Stimulated activated CD4-positive, alpha-beta T cell treated with anti-CD3 and anti-CD28 coated beads, Interleukin-12 subunit alpha, Interleukin-12 subunit beta, amount 100 ng/mL, for 24 hours (primary cell): ENCODE data around the gene PPFIA1.
"Not testable (repeated sequence)": the region's sequence is repeated elsewhere in the genome, so short reads cannot be mapped to it uniquely, and the experiment has no call there.

Source experiments
- DNase-seq, 2 experiments: peaks; one replicate each; pipeline ENCODE4 v3.0.0-alpha.2; 2020; ENCODE audit warnings: low read depth in 2 of 2

PPFIA1 gene

DNA sequence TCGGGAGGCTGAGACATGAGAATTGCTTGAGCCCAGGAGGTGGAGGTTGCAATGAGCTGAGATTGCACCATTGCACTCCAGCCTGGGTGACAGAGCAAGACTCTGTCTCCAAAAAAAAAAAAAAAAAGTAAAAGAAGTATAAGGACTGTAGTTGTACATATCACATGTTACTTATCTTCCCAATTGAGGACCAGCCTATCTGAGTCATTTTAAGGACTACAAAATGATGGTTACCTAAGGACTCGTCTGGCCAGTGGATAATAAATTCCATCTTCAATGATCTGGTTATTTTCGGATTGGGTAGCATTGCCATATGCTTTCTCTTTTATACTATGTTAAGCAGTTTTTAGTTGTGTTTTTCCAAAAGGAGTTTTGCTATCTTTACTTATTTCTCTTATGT lies 55.3 kb downstream of the PPFIA1 start:
- no peak for DNase-seq

DNA sequence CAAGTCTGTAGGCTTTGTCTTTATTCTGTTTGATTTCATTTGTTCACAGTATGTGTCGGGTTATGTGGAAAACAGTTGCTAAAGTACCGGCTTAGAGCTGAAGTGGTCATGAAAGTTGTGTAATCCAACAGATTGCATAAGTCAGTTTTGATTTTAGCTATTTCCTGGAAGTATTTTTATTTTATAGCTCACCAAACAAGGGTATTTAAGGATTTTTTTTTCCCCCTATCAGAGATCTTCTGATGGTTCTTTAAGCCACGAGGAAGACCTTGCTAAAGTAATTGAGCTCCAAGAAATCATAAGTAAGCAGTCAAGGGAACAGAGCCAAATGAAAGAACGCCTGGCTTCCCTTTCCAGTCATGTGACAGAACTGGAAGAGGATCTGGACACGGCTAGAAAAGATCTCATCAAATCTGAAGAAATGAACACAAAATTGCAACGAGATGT lies 55.9 kb downstream of the PPFIA1 start:
- DNase-seq = no peak

DNA sequence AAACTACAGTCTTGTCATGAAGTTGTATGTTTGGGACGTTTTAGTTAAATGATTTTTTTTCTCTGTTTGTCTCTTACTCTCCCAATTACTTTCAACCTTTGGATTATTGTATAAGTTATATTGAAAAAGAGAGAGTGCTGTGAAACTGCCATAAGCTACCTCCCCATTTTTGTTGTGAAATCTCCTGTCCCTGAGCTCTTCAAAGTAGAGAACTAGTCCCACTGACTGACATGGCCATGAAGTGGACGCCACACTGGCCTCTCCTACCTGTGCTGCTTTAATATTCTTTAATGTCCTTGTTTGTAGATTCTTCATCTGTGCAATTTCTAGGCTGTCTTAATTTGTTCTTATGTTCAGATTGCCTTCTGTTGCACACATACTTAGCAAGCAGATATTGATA lies 56.3 kb downstream of the PPFIA1 start:
- DNase-seq = no peak

GRCh38 chr11:70327717-70328116 lies 57.2 kb downstream of the PPFIA1 start:
- DNase-seq = no peak

DNA sequence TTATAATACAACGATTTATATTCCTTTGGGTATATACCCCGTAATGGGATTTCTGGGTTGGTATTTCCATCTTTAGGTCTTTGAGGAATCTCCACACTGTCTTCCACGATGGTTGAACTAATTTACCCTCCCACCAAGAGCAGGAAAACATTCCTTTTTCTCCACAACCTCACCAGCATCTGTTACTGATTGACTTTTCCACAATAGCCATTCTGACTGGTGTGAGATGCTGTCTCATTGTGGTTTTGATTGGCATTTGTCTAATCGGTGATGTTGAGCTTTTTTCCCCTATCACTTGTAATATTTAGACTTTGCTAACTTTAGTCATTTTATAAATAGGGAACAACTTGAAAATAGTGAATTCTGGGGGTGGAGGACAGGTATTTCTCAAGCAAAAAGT lies 58.1 kb downstream of the PPFIA1 start:
- DNase-seq = no peak

DNA sequence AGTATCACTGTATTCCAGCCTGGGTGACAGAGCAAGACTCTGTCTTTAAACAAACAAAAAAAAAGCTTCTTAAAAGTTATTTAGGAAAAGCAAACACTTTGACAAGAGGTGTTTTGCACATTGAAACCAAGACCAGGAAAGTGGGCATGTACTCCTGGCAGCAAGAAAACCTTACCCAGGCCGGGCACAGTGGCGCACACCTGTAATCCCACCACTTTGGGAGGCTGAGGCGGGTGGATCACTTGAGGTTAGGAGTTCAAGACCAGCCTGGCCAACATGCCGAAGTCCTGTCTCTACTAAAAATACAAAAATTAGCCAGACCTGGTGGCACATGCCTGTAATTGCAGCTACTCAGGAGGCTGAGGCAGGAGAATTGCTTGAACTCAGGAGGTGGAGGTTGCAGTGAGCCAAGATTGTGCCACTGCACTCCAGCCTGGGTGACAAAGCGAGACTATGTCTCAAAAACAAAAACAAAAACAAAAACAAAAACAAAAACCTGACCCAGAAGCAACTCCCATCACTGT lies 60.9 kb downstream of the PPFIA1 start:
- not testable (repeated sequence) for DNase-seq

DNA sequence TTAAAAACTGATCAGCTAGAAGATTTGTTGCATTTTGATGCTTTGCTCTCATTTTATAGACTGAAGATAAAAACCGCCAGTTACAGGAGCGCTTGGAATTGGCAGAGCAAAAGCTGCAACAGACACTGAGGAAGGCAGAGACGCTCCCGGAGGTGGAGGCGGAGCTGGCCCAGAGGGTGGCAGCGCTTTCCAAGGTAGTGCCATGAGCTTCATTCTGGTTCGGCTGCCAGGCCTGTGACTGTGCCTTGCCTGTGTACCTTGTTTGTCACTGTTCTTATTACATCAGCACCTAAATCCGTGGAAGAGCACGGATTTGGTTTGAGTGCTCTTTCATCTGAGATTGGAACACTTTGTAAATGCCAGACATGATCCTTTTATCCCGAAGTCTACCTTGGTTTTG lies 61.4 kb downstream of the PPFIA1 start:
- no peak for DNase-seq

DNA sequence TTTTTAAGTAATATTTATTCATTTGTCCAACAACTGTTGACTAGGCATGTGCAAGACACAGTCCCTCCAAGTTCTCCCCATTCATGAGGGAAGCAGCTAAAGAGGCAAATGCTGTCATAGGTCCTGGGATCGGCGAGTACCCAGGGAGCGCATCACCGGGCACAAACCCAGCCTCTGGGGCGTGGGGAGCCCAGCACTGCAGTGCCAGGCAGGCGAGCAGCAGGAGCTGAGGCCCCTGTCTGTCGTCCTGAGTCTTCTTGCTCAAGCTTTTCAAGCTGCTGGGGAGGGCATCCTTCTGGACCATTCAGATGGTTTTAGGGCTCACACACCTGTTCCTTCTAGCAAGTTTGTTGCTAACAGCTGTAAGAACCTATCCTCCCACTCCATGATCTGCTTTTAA lies 62.1 kb downstream of the PPFIA1 start:
- no peak for DNase-seq

GRCh38 chr11:70333261-70333660 lies 62.8 kb downstream of the PPFIA1 start:
- DNase-seq = no peak

DNA sequence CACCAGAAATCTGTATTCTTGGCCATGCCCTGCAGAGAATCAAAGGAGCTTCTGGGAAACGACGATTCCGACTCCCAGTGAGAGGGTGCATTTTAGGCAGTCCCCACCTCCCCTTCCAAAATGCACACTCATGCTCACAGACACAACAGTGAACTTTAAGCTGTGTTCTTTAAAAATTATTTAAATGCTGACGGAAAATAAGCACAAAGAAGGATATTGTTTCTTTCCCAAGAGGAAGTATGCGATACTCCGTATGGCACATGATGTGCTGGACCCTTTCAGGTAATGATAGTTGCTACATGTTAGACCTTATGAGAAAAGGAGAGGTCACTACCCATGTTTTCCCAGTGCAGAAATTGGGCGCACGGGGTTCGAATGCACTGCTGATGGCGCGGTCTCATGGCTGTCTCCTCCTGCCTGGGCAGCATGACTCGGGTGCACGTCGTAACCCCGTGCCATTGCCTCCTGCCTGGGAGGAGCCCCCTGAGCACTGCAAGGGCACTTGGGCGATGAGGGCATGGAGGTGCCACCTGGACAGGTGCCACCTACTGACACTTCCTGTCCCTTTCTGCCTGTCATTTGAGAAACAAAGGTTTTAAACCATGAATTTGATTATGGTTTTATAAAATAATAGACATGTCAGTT lies 64.0 kb downstream of the PPFIA1 start:
- no peak for DNase-seq

- no peak for DNase-seq
Measured at GRCh38 chr11:70335511-70335910, 65.0 kb downstream of the PPFIA1 start.

- DNase-seq = no peak
Measured at GRCh38 chr11:70338594-70338993, 68.1 kb downstream of the PPFIA1 start.

DNA sequence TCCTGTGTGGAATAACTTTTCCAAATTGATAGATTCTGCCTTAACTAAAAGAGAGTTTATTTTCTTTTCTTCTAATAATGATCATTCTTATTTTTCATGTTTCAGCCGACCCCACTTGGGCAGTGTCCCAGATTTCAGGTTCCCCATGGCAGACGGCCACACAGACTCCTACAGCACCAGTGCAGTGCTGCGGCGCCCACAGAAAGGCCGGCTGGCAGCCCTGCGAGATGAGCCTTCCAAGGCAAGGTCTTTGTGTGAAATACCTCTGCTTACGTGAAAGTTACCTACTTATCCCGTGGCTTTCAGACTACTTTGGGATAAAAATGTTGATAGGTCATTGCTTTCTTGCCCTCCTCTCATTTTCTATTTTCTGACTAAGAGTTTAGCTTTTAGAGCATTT lies 68.6 kb downstream of the PPFIA1 start:
- no peak for DNase-seq

DNA sequence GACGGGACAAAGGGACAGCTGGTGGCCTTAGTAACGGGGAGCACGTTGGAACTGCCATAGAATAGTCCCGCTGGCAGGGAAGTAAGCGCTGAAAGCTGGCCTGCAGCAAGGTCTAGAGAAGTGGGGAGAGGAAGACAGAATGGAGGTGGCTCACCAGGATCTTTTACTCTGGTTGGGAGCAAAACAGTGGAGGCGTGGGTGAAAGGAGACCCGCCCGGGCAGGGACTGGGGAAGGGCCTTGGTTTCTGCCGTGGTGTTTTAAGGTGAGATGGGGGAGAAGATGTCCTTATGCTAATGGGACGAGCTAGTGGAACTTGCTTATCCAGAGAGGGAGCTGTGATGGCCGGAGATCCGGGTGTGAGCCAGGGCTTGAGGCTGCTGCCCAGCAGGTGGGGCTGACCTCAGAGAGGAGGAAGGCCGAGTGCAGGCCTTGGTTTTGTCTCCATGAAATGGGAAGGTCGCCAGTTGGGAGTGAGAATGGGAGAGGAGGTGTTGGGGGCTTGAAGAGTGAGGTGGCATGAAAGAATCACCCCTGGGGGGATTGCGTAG lies 71.5 kb downstream of the PPFIA1 start:
- no peak for DNase-seq

- DNase-seq = no peak
Measured at GRCh38 chr11:70343636-70344035, 73.1 kb downstream of the PPFIA1 start.

DNA sequence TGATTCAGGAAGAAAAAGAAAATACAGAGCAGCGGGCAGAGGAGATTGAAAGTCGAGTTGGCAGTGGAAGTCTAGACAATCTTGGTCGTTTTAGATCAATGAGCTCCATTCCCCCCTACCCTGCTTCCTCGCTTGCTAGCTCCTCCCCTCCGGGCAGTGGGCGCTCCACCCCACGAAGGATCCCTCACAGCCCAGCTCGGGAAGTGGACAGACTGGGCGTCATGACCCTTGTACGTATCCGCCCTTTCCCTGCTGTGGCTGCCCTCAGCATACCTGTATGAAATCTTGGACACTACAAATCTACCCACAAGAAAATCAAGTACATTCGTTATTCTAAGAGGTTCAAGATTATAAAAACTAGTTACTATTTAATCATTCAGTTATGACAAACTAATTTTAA lies 77.7 kb downstream of the PPFIA1 start:
- DNase-seq = no peak

DNA sequence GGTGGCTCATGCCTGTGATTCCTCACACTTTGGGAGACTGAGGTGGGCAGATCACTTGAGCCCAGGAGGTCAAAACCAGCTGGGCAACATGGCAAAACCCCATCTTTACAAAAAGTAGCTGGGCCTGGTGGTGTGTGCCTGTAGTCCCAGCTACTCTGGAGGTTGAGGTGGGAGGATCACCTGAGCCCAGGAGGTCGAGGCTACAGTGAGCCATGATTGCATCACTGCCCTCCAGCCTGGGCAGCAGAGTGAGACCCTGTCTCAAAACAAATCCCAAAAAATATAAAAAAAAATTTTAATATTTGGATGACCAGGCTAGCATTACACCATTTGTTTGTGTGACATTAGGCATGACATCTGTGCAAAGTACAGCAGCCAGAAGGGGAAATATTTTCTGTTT lies 78.1 kb downstream of the PPFIA1 start:
- no peak for DNase-seq

DNA sequence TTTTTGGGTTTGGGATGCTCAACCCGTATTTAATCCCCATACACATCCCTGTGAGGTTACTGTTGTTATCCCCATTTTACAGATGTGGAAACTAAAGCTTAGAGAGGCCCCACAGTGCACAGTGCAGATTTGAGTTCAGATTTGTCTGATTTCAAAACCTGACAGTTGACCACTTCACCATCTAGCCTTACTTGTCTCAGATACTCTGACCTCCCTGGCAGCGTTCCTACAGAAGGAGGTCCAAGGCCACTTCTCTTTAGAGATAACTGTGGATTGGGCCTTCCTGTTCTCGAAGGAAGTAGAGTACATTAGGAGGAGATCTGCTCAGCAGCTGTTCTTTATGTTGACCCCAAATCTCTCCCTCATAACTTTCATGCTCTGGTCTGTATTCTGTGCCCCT lies 81.2 kb downstream of the PPFIA1 start:
- no peak for DNase-seq

- no peak for DNase-seq
Measured at GRCh38 chr11:70352100-70352499, 81.6 kb downstream of the PPFIA1 start.

GRCh38 chr11:70352601-70353000 lies 82.1 kb downstream of the PPFIA1 start:
- DNase-seq = no peak

- no peak for DNase-seq
Measured at GRCh38 chr11:70353329-70353728, 82.8 kb downstream of the PPFIA1 start.

GRCh38 chr11:70353900-70354568 lies 83.5 kb downstream of the PPFIA1 start:
- no peak for DNase-seq

DNA sequence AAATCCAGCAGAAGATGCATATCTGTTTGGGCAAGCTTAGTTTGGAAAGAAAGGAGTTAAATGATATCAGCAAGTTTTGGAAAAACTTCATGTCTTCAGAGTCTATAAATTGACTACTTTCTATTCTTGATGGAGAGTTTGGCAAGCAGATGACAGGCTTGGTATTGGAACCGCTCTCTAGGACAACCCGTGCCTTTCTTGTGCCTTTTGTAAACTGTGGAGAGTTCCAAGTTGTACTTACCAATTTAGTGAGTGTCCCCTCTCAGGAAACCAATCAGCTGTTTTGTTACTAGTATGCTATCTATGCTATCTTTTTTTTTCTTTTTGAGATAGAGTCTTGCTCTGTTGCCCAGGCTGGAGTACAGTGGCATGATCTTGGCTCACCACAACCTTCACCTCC lies 84.1 kb downstream of the PPFIA1 start:
- DNase-seq = no peak
